GM12878 (cell line): ENCODE data around the gene CACNA2D4. TPM values are rescaled to one million over a fixed set of nuclear protein-coding genes. Genes with fewer than 3 reads are reported as not detected.

Source experiments
- ATAC-seq: fragments of 200-7000 bp; cut with Tn5 transposase; 3 replicates; pipeline ENCODE4 v1.9.1; 2020; ENCODE audit warnings: mild to moderate bottlenecking, moderate library complexity
- BruUV-seq: library from RNA; stranded (reverse); fragments of 400-500 nt; replicated peaks from 2 replicates; lab custom pipeline; 2021; lab: Mats Ljungman, UMichigan
- CTCF ChIA-PET: fragments of 300-600 bp; sonication (Branson Sonifier 250); formaldehyde crosslinking; extraction: SDS; loops from one replicate; lab custom pipeline; 2021; ENCODE audit warnings: inconsistent platforms; lab: Yijun Ruan, JAX
- POLR2A ChIA-PET: fragments of 350-600 bp; formaldehyde crosslinking; extraction: SDS; loops from one replicate; lab custom pipeline; 2021; ENCODE audit warnings: inconsistent platforms; lab: Charles Lee
- RAD21 ChIA-PET: fragments of 300-600 bp; sonication (Branson Sonifier 250); formaldehyde crosslinking; loops from one replicate; lab custom pipeline; 2023; ENCODE audit warnings: antibody characterized with exemption; ENCODE audit not compliant: unreplicated experiment; lab: Charles Lee
- SMC1A ChIA-PET: fragments of 300-600 bp; sonication (Branson Sonifier 250); formaldehyde crosslinking; loops from one replicate; lab custom pipeline; 2023; ENCODE audit not compliant: unreplicated experiment, uncharacterized antibody; lab: Charles Lee
- DNase-seq: peaks from one replicate; pipeline ENCODE4 v3.0.0-alpha.2; 2011; ENCODE audit warnings: low read depth, low spot score
- FAIRE-seq: peaks from 3 replicates; lab custom pipeline; 2011; peaks lifted over from hg19 to GRCh38; lab: Jason Lieb, UNC
- H2AFZ ChIP-seq: 2 replicates; pipeline ENCODE4 v1.6.0; 2011; ENCODE audit warnings: low read depth, low read length, control low read depth; ENCODE audit not compliant: control insufficient read depth
- H3K27ac ChIP-seq: 2 replicates; pipeline ENCODE4 v1.5.1; 2011; ENCODE audit warnings: control low read depth; ENCODE audit not compliant: control insufficient read depth, insufficient read depth
- H3K27me3 ChIP-seq, 2 experiments: replicated peaks in 1 of 2; 2 replicates each; pipeline versions ENCODE4 v1.6.0 to v1.6.1; 2011; ENCODE audit warnings: low read length in 1 of 2; ENCODE audit not compliant: control insufficient read depth in 2 of 2, insufficient read depth in 2 of 2
- H3K36me3 ChIP-seq, 2 experiments: 2 replicates each; pipeline ENCODE4 v1.5.1; 2011; ENCODE audit warnings: low read length in 1 of 2; ENCODE audit not compliant: control insufficient read depth in 2 of 2, insufficient read depth in 2 of 2
- H3K4me1 ChIP-seq: 2 replicates; pipeline ENCODE4 v1.6.1; 2011; ENCODE audit warnings: mild to moderate bottlenecking, low read length, moderate library complexity, mixed read lengths; ENCODE audit not compliant: control insufficient read depth, insufficient read depth
- H3K4me2 ChIP-seq: 2 replicates; pipeline ENCODE4 v1.6.0; 2011; ENCODE audit warnings: control low read depth; ENCODE audit not compliant: control insufficient read depth, insufficient read depth
- H3K4me3 ChIP-seq: fragments of 200-600 bp; sonication (generic); 2 replicates; pipeline ENCODE4 v1.5.1; 2016
- H3K79me2 ChIP-seq: 2 replicates; pipeline ENCODE4 v1.6.0; 2011; ENCODE audit warnings: low read length; ENCODE audit not compliant: control insufficient read depth, insufficient read depth
- H3K9ac ChIP-seq: 2 replicates; pipeline ENCODE4 v1.8.0; 2011; ENCODE audit warnings: low read length, control low read depth, mixed read lengths; ENCODE audit not compliant: control insufficient read depth, insufficient read depth
- H3K9me3 ChIP-seq: replicated peaks from 3 replicates; pipeline ENCODE4 v1.5.1; 2011; ENCODE audit warnings: mild to moderate bottlenecking, low read length; ENCODE audit not compliant: control insufficient read depth, insufficient read depth
- H4K20me1 ChIP-seq: 2 replicates; pipeline ENCODE4 v1.6.0; 2011; ENCODE audit not compliant: control insufficient read depth, insufficient read depth
- MEF2B ChIP-seq: fragments of 450-650 bp; IDR thresholded peaks from 2 replicates; pipeline ENCODE4 v1.6.1; 2018; ENCODE audit warnings: mild to moderate bottlenecking, moderate library complexity; ENCODE audit not compliant: partially characterized antibody, poor library complexity, severe bottlenecking
- RAD51 ChIP-seq: fragments of 450-650 bp; IDR thresholded peaks from 2 replicates; pipeline ENCODE4 v1.6.1; 2016; ENCODE audit warnings: moderate library complexity, mild to moderate bottlenecking, inconsistent platforms
- SPI1 ChIP-seq: IDR thresholded peaks from 2 replicates; pipeline ENCODE4 v1.6.1; 2011; ENCODE audit warnings: low read depth, mild to moderate bottlenecking, low read length, moderate library complexity, borderline replicate concordance; ENCODE audit not compliant: insufficient read depth
- SUZ12 ChIP-seq: fragments of 200-600 bp; sonication (generic); IDR thresholded peaks from one replicate; pipeline ENCODE4 v1.6.1; 2018; ENCODE audit warnings: antibody characterized with exemption, mild to moderate bottlenecking; ENCODE audit not compliant: unreplicated experiment
- WGBS: methylation state at CpG from one replicate; pipeline ENCODE4 v1.1.6; 2016; ENCODE audit warnings: low lambda C conversion rate; ENCODE audit not compliant: insufficient replicate concordance, insufficient coverage; ENCODE audit errors: missing lambda C conversion rate; 5-methylcytosine and 5-hydroxymethylcytosine counted together
- in situ Hi-C: fragments of 300-500 bp; cut with MboI; formaldehyde crosslinking; loops from 9 replicates; pipeline ENCODE4 v1.14.3; 2018; ENCODE audit warnings: mixed read lengths
- intact Hi-C: fragments of 100-400 bp; cut with micrococcal nuclease; formaldehyde crosslinking; loops from one replicate; pipeline ENCODE4 v1.14.2; 2022; ENCODE audit not compliant: unreplicated experiment
- polyA plus RNA-seq, 11 experiments: library from polyadenylated mRNA; depleted of rRNA in 4 of 11; unstranded in 6 of 11; stranded (reverse) in 5 of 11; fragments of >200 nt; fragmentation: Nextera tagmentation in 4 of 11; fragmentation: Illumina TruSeq in 1 of 11; extraction: Ambion mirVana in 4 of 11; extraction: Trizol in 1 of 11; gene quantifications; 1 replicate in 1 of 11; 2 replicates in 10 of 11; pipeline versions ENCODE4 v1.2.1 to v1.2.3, GENCODE V29; 2011 to 2016; ENCODE audit warnings: inconsistent platforms in 2 of 11, missing spikeins in 2 of 11, low read depth in 1 of 11
- total RNA-seq, 4 experiments: library from RNA; depleted of rRNA in 3 of 4; stranded (reverse); fragments of >200 nt in 3 of 4; fragmentation: Illumina TruSeq in 1 of 4; extraction: Trizol in 1 of 4; gene quantifications; 2 replicates each; pipeline versions ENCODE4 v1.2.1 to v1.2.3, GENCODE V29; 2013 to 2021
- TF ChIP-seq, protein P1 (sequence below): IDR thresholded peaks from 2 replicates; pipeline ENCODE4 v1.6.1; 2012; ENCODE audit warnings: low read length, inconsistent platforms

CACNA2D4 gene
- total and polyA plus RNA-seq, 10 of the 15 experiments (the other 5 are each of a cell fraction or from before 2014, with no cell fraction given): 0.03 to 1.0 (median 0.65) TPM

GRCh38 chr12:1842183-1842904, 76.1 kb downstream of the CACNA2D4 start:
- H4K20me1 ChIP-seq: no peaks in the 10 kb centered on the region
- RAD21 ChIA-PET: no interaction called here
- no peaks in the 10 kb centered on the region for H3K79me2 ChIP-seq
- FAIRE-seq: no peak
- no peaks in the 10 kb centered on the region for H3K36me3 ChIP-seq
- H3K9ac ChIP-seq: no peak overlapping the region
- H2AFZ ChIP-seq: no peak overlapping the region
- CTCF ChIA-PET: no interaction called here
- no peaks in the 10 kb centered on the region for H3K4me1 ChIP-seq
- SMC1A ChIA-PET: interaction anchor here (1.2 to 1.3 kb wide), 2 partner anchors 13 to 18 kb away, joined by 3 to 4 read pairs; no protein-coding TSS in a partner anchor
- POLR2A ChIA-PET: no interaction called here
- DNase-seq: no peak
- no peak overlapping the region for H3K4me3 ChIP-seq
- H3K4me2 ChIP-seq: no peak overlapping the region
- WGBS: 21% methylated on average over 17 of the region's 18 CpGs
- BruUV-seq: no TSS peak
- no peak for ATAC-seq
- H3K27me3 ChIP-seq: peaks cover 3 to 7% of the 10 kb centered on the region in 2 experiments
- intact Hi-C loops: no loop called here
- in situ Hi-C loops: no loop called here
- no peak overlapping the region for H3K27ac ChIP-seq
- H3K9me3 ChIP-seq: no peaks in the 10 kb centered on the region
- TF ChIP-seq SUZ12 (no peak), MEF2B (peak; percentile 86), SPI1 (peak; percentile 20; the same call in 1 of the 2 replicates), RAD51 (no peak)
- TF ChIP-seq, protein P1, sequence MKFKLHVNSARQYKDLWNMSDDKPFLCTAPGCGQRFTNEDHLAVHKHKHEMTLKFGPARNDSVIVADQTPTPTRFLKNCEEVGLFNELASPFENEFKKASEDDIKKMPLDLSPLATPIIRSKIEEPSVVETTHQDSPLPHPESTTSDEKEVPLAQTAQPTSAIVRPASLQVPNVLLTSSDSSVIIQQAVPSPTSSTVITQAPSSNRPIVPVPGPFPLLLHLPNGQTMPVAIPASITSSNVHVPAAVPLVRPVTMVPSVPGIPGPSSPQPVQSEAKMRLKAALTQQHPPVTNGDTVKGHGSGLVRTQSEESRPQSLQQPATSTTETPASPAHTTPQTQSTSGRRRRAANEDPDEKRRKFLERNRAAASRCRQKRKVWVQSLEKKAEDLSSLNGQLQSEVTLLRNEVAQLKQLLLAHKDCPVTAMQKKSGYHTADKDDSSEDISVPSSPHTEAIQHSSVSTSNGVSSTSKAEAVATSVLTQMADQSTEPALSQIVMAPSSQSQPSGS: no peak
